Left lung (tissue), 10 donors: ENCODE measurements around the gene MRPL1. TPM values are rescaled to one million over a fixed set of nuclear protein-coding genes. Genes with fewer than 3 reads are reported as not detected.

Experiments
- ATAC-seq: fragments of 200-7000 bp; cut with Tn5 transposase; one replicate; pipeline ENCODE4 v1.9.1; 2020; ENCODE audit warnings: moderate library complexity
- DNase-seq, 4 donors: peaks; one replicate each; pipeline ENCODE4 v3.0.0-alpha.2; 2013 to 2020
- H3K27ac ChIP-seq, 2 donors: fragments of 200-600 bp; sonication (generic) in 1 of 2; one replicate each; pipeline versions ENCODE4 v1.5.0 to v1.8.0; 2020 to 2021
- H3K27me3 ChIP-seq, 2 donors: fragments of 200-600 bp; sonication (generic) in 1 of 2; one replicate each; pipeline versions ENCODE4 v1.5.0 to v1.8.0; 2020 to 2021
- H3K36me3 ChIP-seq, 2 donors: fragments of 200-600 bp; sonication (generic) in 1 of 2; one replicate each; pipeline versions ENCODE4 v1.5.0 to v1.8.0; 2020 to 2021
- H3K4me1 ChIP-seq, 2 donors: fragments of 200-600 bp; one replicate each; pipeline ENCODE4 v1.8.0; 2021
- H3K4me3 ChIP-seq, 2 donors: fragments of 200-600 bp; sonication (generic) in 1 of 2; one replicate each; pipeline versions ENCODE4 v1.5.0 to v1.8.0; 2020 to 2021; ENCODE audit warnings: mild to moderate bottlenecking in 1 of 2
- H3K9me3 ChIP-seq, 2 donors: fragments of 200-600 bp; sonication (generic) in 1 of 2; one replicate each; pipeline versions ENCODE4 v1.5.0 to v1.8.0; 2020 to 2021
- intact Hi-C, 2 donors: fragments of 100-400 bp; cut with DNase I; formaldehyde crosslinking; loops; one replicate each; pipeline versions ENCODE4 v1.11.2 to v1.14.2; 2022
- polyA plus RNA-seq, 6 donors: library from polyadenylated mRNA; unstranded; fragments of 120-200 nt; gene quantifications; one replicate each; pipeline ENCODE4 v1.2.1, GENCODE V29; 2013; ENCODE audit not compliant: insufficient read length in 6 of 6
- total RNA-seq, 2 donors: library from RNA; stranded (reverse); fragmentation: NEBNext Ultra II Directional; extraction: Animal tissue kit (Norgen Biotek cat#: 25700); gene quantifications; one replicate each; pipeline ENCODE4 v1.2.1, GENCODE V29; 2021
- TF ChIP-seq, protein P1 (sequence below), 2 donors: fragments of 200-600 bp; sonication (generic) in 1 of 2; IDR thresholded peaks; one replicate each; pipeline versions ENCODE4 v1.5.0 to v1.8.0; 2021; ENCODE audit warnings: antibody characterized with exemption in 2 of 2
- donor health status: DM: no; HTN: yes; CAD: no.
- donor health status: DM: no; HTN: no; CAD: no.

MRPL1 gene
- total and polyA plus RNA-seq, 8 donors, result 19.2 to 55.6 (median 47.8) TPM

DNA sequence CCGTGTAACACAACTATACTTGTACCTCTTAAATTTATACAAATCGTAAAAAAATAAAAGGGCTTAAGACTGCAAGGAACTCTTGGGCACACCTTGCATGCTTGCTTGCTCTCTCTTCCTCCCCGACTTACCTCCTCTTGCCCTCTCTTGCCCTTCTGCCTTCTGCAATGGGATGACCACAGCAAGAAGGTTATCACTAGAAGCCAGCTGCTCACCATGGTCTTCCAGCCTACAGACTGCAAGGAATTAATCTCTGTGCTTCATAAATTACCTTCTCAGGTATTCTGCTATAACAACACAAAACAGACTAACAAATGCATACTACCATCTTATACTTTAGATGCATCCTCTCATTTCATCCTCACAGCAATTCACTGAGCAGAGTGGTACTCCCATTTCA lies 92.1 kb downstream of the MRPL1 start:
- Histone ChIP-seq H3K36me3 (peaks cover 0 to 51% of the 10 kb centered on the region in 2 donors), H3K4me3 (no peak overlapping the region), H3K27ac (no peak overlapping the region), H3K4me1 (peaks cover 0 to 2% of the 10 kb centered on the region in 2 donors), H3K9me3 (no peaks in the 10 kb centered on the region), H3K27me3 (no peaks in the 10 kb centered on the region)
- ATAC-seq, result no peak
- intact Hi-C loops, result no loop called here
- no peak for DNase-seq
- TF ChIP-seq, protein P1, sequence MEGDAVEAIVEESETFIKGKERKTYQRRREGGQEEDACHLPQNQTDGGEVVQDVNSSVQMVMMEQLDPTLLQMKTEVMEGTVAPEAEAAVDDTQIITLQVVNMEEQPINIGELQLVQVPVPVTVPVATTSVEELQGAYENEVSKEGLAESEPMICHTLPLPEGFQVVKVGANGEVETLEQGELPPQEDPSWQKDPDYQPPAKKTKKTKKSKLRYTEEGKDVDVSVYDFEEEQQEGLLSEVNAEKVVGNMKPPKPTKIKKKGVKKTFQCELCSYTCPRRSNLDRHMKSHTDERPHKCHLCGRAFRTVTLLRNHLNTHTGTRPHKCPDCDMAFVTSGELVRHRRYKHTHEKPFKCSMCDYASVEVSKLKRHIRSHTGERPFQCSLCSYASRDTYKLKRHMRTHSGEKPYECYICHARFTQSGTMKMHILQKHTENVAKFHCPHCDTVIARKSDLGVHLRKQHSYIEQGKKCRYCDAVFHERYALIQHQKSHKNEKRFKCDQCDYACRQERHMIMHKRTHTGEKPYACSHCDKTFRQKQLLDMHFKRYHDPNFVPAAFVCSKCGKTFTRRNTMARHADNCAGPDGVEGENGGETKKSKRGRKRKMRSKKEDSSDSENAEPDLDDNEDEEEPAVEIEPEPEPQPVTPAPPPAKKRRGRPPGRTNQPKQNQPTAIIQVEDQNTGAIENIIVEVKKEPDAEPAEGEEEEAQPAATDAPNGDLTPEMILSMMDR (IDR thresholded peaks at IDR 0.05), result no peak

DNA sequence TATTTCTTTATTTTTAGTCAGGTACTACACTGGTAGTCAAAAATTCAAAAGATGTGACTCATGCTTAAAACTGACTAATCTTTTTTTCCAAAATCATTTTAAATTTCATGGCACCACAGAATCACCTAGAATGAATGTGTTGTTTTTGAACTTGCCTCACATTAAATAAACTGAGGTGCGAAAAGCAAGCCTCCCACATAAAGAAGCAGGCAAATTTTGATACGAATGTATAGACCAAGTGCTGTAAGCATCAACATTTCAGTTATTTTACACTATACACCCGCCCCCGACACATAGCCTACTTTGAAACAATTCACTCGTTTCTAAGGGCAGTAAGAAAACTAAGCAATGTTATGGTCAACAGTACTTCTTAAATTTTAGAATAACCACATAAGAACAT lies 94.3 kb downstream of the MRPL1 start:
- intact Hi-C loops, result no loop called here
- TF ChIP-seq, protein P1 (IDR thresholded peaks at IDR 0.05), result no peak
- Histone ChIP-seq H3K27ac (no peak overlapping the region), H3K9me3 (no peaks in the 10 kb centered on the region), H3K4me3 (no peak overlapping the region), H3K27me3 (no peaks in the 10 kb centered on the region), H3K4me1 (peaks cover 0 to 5% of the 10 kb centered on the region in 2 donors), H3K36me3 (peaks cover 0 to 32% of the 10 kb centered on the region in 2 donors)
- no peak for ATAC-seq
- DNase-seq, result no peak

DNA sequence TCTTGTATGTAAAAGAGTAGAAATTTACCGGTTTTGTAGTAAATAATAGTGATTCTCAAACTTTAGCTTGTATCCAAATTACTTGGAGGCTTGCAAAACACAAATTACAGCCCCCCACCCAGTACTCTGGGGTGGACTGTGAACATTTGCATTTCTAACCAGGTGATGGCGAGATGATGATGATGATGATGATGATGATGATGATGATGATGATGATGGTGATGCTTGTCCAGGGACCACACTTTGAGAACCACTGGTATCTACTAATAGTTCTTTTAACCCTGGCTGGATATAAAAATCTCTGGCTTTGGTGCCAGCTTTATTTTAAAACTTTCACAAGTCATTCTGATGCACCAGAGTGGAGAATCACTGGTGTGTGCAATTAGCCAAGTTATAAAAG lies 96.3 kb downstream of the MRPL1 start:
- H3K4me3 ChIP-seq, result no peak overlapping the region
- intact Hi-C loops, result no loop called here
- H3K27ac ChIP-seq, result no peak overlapping the region
- H3K9me3 ChIP-seq, result no peaks in the 10 kb centered on the region
- peaks cover 0 to 5% of the 10 kb centered on the region in 2 donors for H3K4me1 ChIP-seq
- H3K36me3 ChIP-seq, result peaks cover 0 to 12% of the 10 kb centered on the region in 2 donors
- H3K27me3 ChIP-seq, result no peaks in the 10 kb centered on the region
- ATAC-seq (no peak), DNase-seq (no peak)
- TF ChIP-seq, protein P1 (IDR thresholded peaks at IDR 0.05), result no peak

DNA sequence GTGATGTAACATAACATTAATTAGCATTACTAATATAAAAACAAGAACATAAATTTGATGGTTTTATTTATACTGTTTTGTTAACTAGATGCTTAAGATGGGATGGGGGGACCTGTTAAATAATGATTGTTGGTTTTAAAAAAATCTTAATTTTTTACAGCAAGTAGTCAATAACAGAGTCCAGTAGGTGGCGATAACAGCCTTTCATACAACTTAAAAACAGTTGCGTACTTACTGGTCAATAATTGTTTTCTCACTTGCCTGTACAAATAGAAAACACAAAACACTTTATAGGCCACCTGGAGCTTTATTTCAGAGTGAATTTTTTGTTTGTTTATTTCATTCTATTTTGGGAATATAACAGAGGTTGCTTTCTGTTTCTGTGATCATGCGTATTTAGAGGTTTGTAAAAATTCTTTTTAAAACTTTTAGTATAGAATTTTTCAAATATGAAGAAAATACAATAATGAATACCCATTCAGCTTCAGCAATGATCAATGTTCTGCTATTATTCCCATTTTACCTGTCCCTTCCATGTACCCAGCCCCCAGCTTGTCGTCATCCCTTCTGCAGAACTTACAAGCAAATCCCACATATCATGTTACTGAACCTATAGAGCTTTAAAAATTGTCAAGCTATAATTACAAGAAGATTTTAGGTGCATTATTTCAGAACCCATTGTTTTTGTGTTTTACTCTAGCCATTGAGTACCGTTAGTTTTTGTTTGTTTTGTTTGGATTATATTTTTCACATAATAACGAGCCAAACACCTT lies 97.1 kb downstream of the MRPL1 start:
- Histone ChIP-seq H3K4me1 (peaks cover 0 to 5% of the 10 kb centered on the region in 2 donors), H3K9me3 (no peaks in the 10 kb centered on the region), H3K4me3 (no peak overlapping the region), H3K27ac (no peak overlapping the region), H3K27me3 (no peaks in the 10 kb centered on the region), H3K36me3 (peaks cover 0 to 3% of the 10 kb centered on the region in 2 donors)
- DNase-seq, result peak in 2 of 4 donors; percentile 30 to 66
- peak; percentile 68 for ATAC-seq
- intact Hi-C loops, result loop anchor here in 1 of 2 donors (10.0 kb wide), 1 partner anchor 555 kb away; no protein-coding TSS in a partner anchor
- TF ChIP-seq, protein P1 (IDR thresholded peaks at IDR 0.05), result peak; percentile 36 to 62

DNA sequence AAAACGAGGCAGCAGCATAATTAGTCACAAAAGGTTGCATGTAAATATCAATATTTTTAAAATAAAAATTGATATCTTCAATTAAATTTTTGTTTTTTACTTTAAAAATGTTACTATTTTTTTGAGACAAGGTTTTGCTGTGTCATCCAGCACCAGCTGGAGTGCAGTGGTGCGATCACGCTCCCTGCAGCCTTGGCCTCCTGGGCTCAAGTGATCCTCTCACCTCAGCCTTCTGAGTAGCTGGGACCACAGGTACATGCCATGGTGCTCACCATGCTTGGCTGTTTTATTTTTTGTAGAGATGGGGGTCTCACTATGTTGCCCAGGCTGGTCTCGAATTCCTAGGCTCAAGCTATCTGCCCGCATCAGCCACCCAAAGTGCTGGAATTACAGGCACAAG lies 97.7 kb downstream of the MRPL1 start:
- no peaks in the 10 kb centered on the region for H3K36me3 ChIP-seq
- TF ChIP-seq, protein P1 (IDR thresholded peaks at IDR 0.05), result no peak
- H3K9me3 ChIP-seq, result no peaks in the 10 kb centered on the region
- no peaks in the 10 kb centered on the region for H3K27me3 ChIP-seq
- peaks cover 0 to 5% of the 10 kb centered on the region in 2 donors for H3K4me1 ChIP-seq
- no peak for DNase-seq
- intact Hi-C loops, result loop anchor here in 1 of 2 donors (10.0 kb wide), 1 partner anchor 554 kb away; no protein-coding TSS in a partner anchor
- ATAC-seq, result no peak
- H3K4me3 ChIP-seq, result no peak overlapping the region
- no peak overlapping the region for H3K27ac ChIP-seq
